HepG2 (cell line): Measurements from ENCODE around the gene ANKRD6. TPM values are rescaled to one million over a fixed set of nuclear protein-coding genes. Genes with fewer than 3 reads are reported as not detected.

Experiments used
- ATAC-seq: fragments of 200-7000 bp; cut with Tn5 transposase; 3 replicates; pipeline ENCODE4 v1.9.1; 2020; ENCODE audit warnings: mild to moderate bottlenecking, moderate library complexity
- BruUV-seq: library from RNA; stranded (reverse); fragments of 400-500 nt; replicated peaks from 2 replicates; lab custom pipeline; 2021; lab: Mats Ljungman, UMichigan
- CTCF ChIA-PET: fragments of 300-600 bp; formaldehyde crosslinking; extraction: SDS; loops from one replicate; lab custom pipeline; 2021; ENCODE audit warnings: low total read pairs, inconsistent platforms, low intra/inter-chr PET ratio; lab: Yijun Ruan, JAX
- POLR2A ChIA-PET: fragments of 350-600 bp; sonication (Branson Sonifier 250); formaldehyde crosslinking; loops from one replicate; lab custom pipeline; 2020; ENCODE audit warnings: antibody characterized with exemption, inconsistent platforms; lab: Yijun Ruan, JAX
- DNase-seq: peaks from one replicate; pipeline ENCODE4 v3.0.0-alpha.2; 2015; ENCODE audit warnings: low spot score
- FAIRE-seq: peaks from 3 replicates; lab custom pipeline; 2011; peaks lifted over from hg19 to GRCh38; lab: Jason Lieb, UNC
- H2AFZ ChIP-seq: one replicate; pipeline ENCODE4 v1.6.1; 2011; ENCODE audit warnings: low read length, inconsistent platforms
- H3K27ac ChIP-seq: fragments of 300-600 bp; 3 replicates; pipeline ENCODE4 v1.8.0; 2011; ENCODE audit warnings: mixed run types, mild to moderate bottlenecking, mixed read lengths, low read length, inconsistent platforms; ENCODE audit not compliant: insufficient read depth; ENCODE audit errors: extremely low read length
- H3K27me3 ChIP-seq, 2 experiments: fragments of 200-600 bp in 1 of 2; 2 replicates in 1 of 2; 3 replicates in 1 of 2; pipeline versions ENCODE4 v1.6.0 to v1.8.0; 2011; ENCODE audit warnings: low read length in 2 of 2, mild to moderate bottlenecking in 2 of 2, moderate library complexity in 2 of 2, inconsistent platforms in 1 of 2; ENCODE audit not compliant: insufficient read depth in 2 of 2, control insufficient read depth in 1 of 2
- H3K36me3 ChIP-seq, 2 experiments: fragments of 200-600 bp in 1 of 2; replicated peaks in 1 of 2; 2 replicates in 1 of 2; 3 replicates in 1 of 2; pipeline versions ENCODE4 v1.5.1 to v1.8.0; 2011; ENCODE audit warnings: low read length in 2 of 2, inconsistent platforms in 1 of 2; ENCODE audit not compliant: insufficient read depth in 2 of 2, control insufficient read depth in 1 of 2
- H3K4me1 ChIP-seq: 2 replicates; pipeline ENCODE4 v1.5.1; 2012; ENCODE audit warnings: low read length, inconsistent platforms; ENCODE audit not compliant: insufficient read depth
- H3K4me2 ChIP-seq: 2 replicates; pipeline ENCODE4 v1.6.0; 2011; ENCODE audit warnings: low read depth, low read length, inconsistent platforms
- H3K4me3 ChIP-seq, 3 experiments: fragments of 200-600 bp in 1 of 3; sonication (generic), shearing (Covaris generic) in 1 of 3; replicated peaks in 1 of 3; 2 replicates each; pipeline ENCODE4 v1.5.1; 2011 to 2016; ENCODE audit warnings: low read length in 3 of 3, inconsistent platforms in 2 of 3, low read depth in 2 of 3, mild to moderate bottlenecking in 2 of 3, control low read depth in 1 of 3, mixed read lengths in 1 of 3; ENCODE audit not compliant: insufficient read depth in 1 of 3
- H3K79me2 ChIP-seq: one replicate; pipeline ENCODE4 v1.6.1; 2011; ENCODE audit warnings: low read length, inconsistent platforms; ENCODE audit not compliant: insufficient read depth
- H3K9ac ChIP-seq: 2 replicates; pipeline ENCODE4 v1.6.0; 2011; ENCODE audit warnings: mild to moderate bottlenecking, low read depth, low read length, inconsistent platforms; ENCODE audit not compliant: insufficient read depth
- H3K9me3 ChIP-seq: 2 replicates; pipeline ENCODE4 v1.5.1; 2012; ENCODE audit warnings: mild to moderate bottlenecking, low read length
- H4K20me1 ChIP-seq: 2 replicates; pipeline ENCODE4 v1.6.0; 2011; ENCODE audit warnings: inconsistent platforms, mild to moderate bottlenecking, low read length, moderate library complexity; ENCODE audit not compliant: insufficient read depth
- GZF1 ChIP-seq: sonication (generic); formaldehyde crosslinking; IDR thresholded peaks from 2 replicates; pipeline ENCODE4 v1.5.1; 2020; ENCODE audit warnings: mild to moderate bottlenecking, missing genetic modification reagents
- KLF9 ChIP-seq: IDR thresholded peaks from 2 replicates; pipeline ENCODE4 v1.6.1; 2016; ENCODE audit warnings: low read depth
- RARA ChIP-seq: IDR thresholded peaks from 2 replicates; pipeline ENCODE4 v1.6.1; 2016; ENCODE audit warnings: missing genetic modification reagents, missing compliant biosample characterization
- RNF2 ChIP-seq: fragments of 450-650 bp; conservative IDR thresholded peaks from 2 replicates; pipeline ENCODE4 v1.6.1; 2016; ENCODE audit warnings: low read depth
- TEAD2 ChIP-seq: sonication (generic); formaldehyde crosslinking; IDR thresholded peaks from 2 replicates; pipeline ENCODE4 v1.9.0; 2021; ENCODE audit warnings: missing genetic modification reagents
- ZBTB8A ChIP-seq: sonication (generic); formaldehyde crosslinking; IDR thresholded peaks from 2 replicates; pipeline ENCODE4 v1.4.0; 2020; ENCODE audit warnings: mild to moderate bottlenecking, low read depth, missing genetic modification reagents, borderline replicate concordance
- ZMYM2 ChIP-seq: sonication (generic); formaldehyde crosslinking; IDR thresholded peaks from 2 replicates; pipeline ENCODE4 v1.8.0; 2022; ENCODE audit warnings: mild to moderate bottlenecking, missing genetic modification reagents
- ZNF33A ChIP-seq: sonication (generic); formaldehyde crosslinking; IDR thresholded peaks from 2 replicates; pipeline ENCODE4 v1.5.1; 2020; ENCODE audit warnings: missing genetic modification reagents, mild to moderate bottlenecking, moderate library complexity, borderline replicate concordance
- ZNF570 ChIP-seq: sonication (generic); formaldehyde crosslinking; IDR thresholded peaks from 2 replicates; pipeline ENCODE4 v1.4.0; 2020; ENCODE audit warnings: mild to moderate bottlenecking, missing genetic modification reagents, borderline replicate concordance
- WGBS: methylation state at CpG from one replicate; pipeline ENCODE4 v1.1.6; 2017; ENCODE audit warnings: low lambda C conversion rate; 5-methylcytosine and 5-hydroxymethylcytosine counted together
- in situ Hi-C: cut with HindIII; loops from 2 replicates; pipeline ENCODE4 v1.10.0; 2017; ENCODE audit warnings: low pct_unique_long_range_greater_than_20kb; ENCODE audit not compliant: extremely low pct_ligation_motif_present
- intact Hi-C: fragments of 100-400 bp; cut with micrococcal nuclease; formaldehyde crosslinking; loops from one replicate; pipeline ENCODE4 v1.10.0; 2022; ENCODE audit not compliant: unreplicated experiment
- polyA plus RNA-seq, 8 experiments: library from polyadenylated mRNA; depleted of rRNA in 3 of 8; stranded (reverse) in 7 of 8; unstranded in 1 of 8; fragments of >200 nt; fragmentation: Illumina TruSeq in 4 of 8; extraction: Trizol in 4 of 8; gene quantifications; 2 replicates each; pipeline versions ENCODE4 v1.2.1 to v1.2.3, GENCODE V29; 2011 to 2016; ENCODE audit warnings: low read depth in 4 of 8, missing spikeins in 1 of 8, mixed read lengths in 1 of 8; ENCODE audit not compliant: insufficient read depth in 1 of 8
- total RNA-seq, 5 experiments: library from RNA; depleted of rRNA; stranded (reverse); fragments of >200 nt; fragmentation: Illumina TruSeq; extraction: Trizol; gene quantifications; 2 replicates each; pipeline ENCODE4 v1.2.3, GENCODE V29; 2016; ENCODE audit warnings: low read depth in 1 of 5

ANKRD6 gene
- total and polyA plus RNA-seq, 2 of the 13 experiments (the other 11 are each of a cell fraction or from before 2014, with no cell fraction given): 0.18 to 0.36 TPM

DNA sequence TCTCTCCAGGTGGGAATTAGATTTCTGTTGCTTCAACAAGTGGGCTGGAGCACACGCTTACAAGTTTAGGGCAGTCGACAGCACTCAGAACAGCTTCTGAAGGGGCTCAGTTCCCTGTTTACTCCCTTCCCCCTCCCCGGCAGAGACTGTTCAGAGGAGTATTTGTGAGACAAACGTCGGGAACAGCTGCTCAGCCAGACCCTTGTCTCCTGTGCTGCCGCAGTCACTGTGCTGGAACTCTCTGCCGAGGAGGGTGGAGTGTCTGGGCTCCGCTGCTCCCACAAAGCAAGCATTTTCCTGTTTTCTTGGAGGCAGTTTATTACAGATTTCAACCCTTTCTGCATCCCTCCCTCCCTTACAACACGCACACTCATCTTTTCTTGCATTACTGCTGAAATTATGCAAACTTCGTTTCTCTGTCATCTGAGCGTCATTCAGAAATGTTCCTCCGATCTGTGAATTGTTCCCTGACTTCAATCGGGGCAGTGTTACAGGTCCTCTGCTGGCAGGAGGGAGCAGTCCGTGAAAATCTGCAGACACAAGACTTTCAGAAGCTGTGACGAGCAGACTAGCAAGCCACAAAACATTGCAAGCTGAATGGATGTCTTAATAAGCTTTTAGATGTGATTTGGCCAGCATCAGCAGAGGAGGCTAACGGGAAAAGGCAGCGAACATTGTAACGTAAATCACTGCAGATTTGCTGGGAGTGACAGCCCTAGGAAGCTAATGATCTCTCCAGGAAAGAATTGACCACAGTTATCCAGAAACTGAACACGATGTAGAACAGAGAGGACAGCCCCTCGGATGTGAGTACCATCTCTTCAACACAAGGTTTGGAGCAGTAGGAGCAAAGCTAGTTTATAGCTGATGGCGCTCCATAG is 129.4 kb downstream of the ANKRD6 start:
- Histone ChIP-seq H3K4me3 (no peak overlapping the region), H3K9ac (no peak overlapping the region), H3K27me3 (peaks cover 0 to 38% of the 10 kb centered on the region in 2 experiments; a peak in 3 of 5 replicates), H3K4me2 (no peak overlapping the region), H3K36me3 (no peaks in the 10 kb centered on the region), H4K20me1 (no peaks in the 10 kb centered on the region), H2AFZ (no peak overlapping the region), H3K9me3 (no peaks in the 10 kb centered on the region), H3K27ac (no peak overlapping the region), H3K79me2 (no peaks in the 10 kb centered on the region), H3K4me1 (peaks cover 29% of the 10 kb centered on the region)
- BruUV-seq: no TSS peak
- FAIRE-seq (no peak), DNase-seq (no peak), ATAC-seq (no peak)
- in situ Hi-C loops: no loop called here
- ChIA-PET POLR2A (no interaction called here), CTCF (no interaction called here)
- intact Hi-C loops: no loop called here
- TF ChIP-seq KLF9 (CRISPR knock-in tag): no peak
- TF ChIP-seq ZMYM2 (CRISPR knock-in tag): no peak
- TF ChIP-seq ZBTB8A (CRISPR knock-in tag): no peak
- no peak for TF ChIP-seq RARA (CRISPR knock-in tag)
- no peak for TF ChIP-seq ZNF33A (CRISPR knock-in tag)
- no peak for TF ChIP-seq TEAD2 (CRISPR knock-in tag)
- 56% methylated on average over 17 of the region's 21 CpGs for WGBS

DNA sequence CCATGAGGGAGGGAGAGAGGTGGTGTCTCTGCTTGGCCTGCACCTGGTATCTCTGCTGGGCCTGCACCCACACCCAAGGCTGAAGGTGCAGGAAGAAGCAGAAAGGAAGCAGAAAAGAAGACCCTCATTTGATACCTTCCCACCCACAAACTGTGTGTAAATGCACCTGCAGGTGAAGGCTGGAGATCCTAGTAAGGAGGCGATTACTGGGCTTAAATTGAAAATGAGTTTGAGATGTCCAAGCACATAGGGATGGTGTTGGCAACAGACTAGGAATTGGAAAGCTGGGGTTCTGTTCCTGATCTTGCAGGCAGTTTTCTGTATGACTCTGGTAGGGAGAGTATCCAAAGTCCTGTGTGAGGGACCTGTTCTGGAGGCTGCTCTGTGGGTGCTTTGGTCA is 130.9 kb downstream of the ANKRD6 start:
- no peak for ATAC-seq
- Histone ChIP-seq H3K27me3 (peaks cover 0 to 39% of the 10 kb centered on the region in 2 experiments; a peak in 3 of 5 replicates), H3K9ac (no peak overlapping the region), H3K27ac (no peak overlapping the region), H3K4me3 (no peak overlapping the region), H3K4me2 (no peak overlapping the region), H3K9me3 (no peaks in the 10 kb centered on the region), H3K79me2 (no peaks in the 10 kb centered on the region), H4K20me1 (0 out of 2 replicates have a peak, but pooled peaks cover 2% of the 10 kb centered on the region), H3K4me1 (peaks cover 42% of the 10 kb centered on the region), H2AFZ (no peak overlapping the region), H3K36me3 (no peaks in the 10 kb centered on the region)
- no peak for DNase-seq
- ChIA-PET POLR2A (no interaction called here), CTCF (no interaction called here)
- BruUV-seq: no TSS peak
- WGBS: 88% methylated on average over 1 of the region's 1 CpG
- FAIRE-seq: no peak
- in situ Hi-C loops: no loop called here
- intact Hi-C loops: no loop called here
- no peak for TF ChIP-seq ZNF570
- TF ChIP-seq GZF1 (CRISPR knock-in tag): no peak
- no peak for TF ChIP-seq RNF2
- TF ChIP-seq, all 625 proteins: peak for 0
